IMR-90 (cell line): Measurements from ENCODE around the gene GCLC. TPM values are rescaled to one million over a fixed set of nuclear protein-coding genes. Genes with fewer than 3 reads are reported as not detected.

Experiments used
- ATAC-seq: fragments of 200-7000 bp; cut with Tn5 transposase; 2 replicates; pipeline ENCODE4 v1.9.1; 2020; ENCODE audit warnings: low read depth, mild to moderate bottlenecking, moderate library complexity
- BruUV-seq: library from RNA; stranded (reverse); fragments of 400-500 nt; replicated peaks from 2 replicates; lab custom pipeline; 2021; lab: Mats Ljungman, UMichigan
- CTCF ChIA-PET: fragments of 300-600 bp; formaldehyde crosslinking; extraction: SDS; loops from one replicate; lab custom pipeline; 2021; ENCODE audit warnings: antibody characterized with exemption; lab: Yijun Ruan, JAX
- POLR2A ChIA-PET: fragments of 300-600 bp; sonication (Branson Sonifier 250); formaldehyde crosslinking; loops from one replicate; lab custom pipeline; 2022; ENCODE audit warnings: antibody characterized with exemption; ENCODE audit not compliant: unreplicated experiment; lab: Charles Lee
- DNase-seq: peaks from one replicate; pipeline ENCODE4 v3.0.0; 2013
- H2AFZ ChIP-seq: replicated peaks from 2 replicates; pipeline ENCODE3; 2013; ENCODE audit warnings: low read length, mild to moderate bottlenecking; ENCODE audit not compliant: poor library complexity
- H2AK5ac ChIP-seq: 2 replicates; pipeline ENCODE4 v1.6.1; 2013; ENCODE audit warnings: low read depth, low read length, inconsistent platforms
- H2AK9ac ChIP-seq: replicated peaks from 2 replicates; pipeline ENCODE3; 2013; ENCODE audit warnings: mild to moderate bottlenecking, low read depth, low read length, moderate library complexity; ENCODE audit not compliant: poor library complexity
- H2BK120ac ChIP-seq: 2 replicates; pipeline ENCODE4 v1.6.1; 2013; ENCODE audit warnings: low read depth, low read length, inconsistent platforms
- H2BK15ac ChIP-seq: 3 replicates; pipeline ENCODE4 v1.6.1; 2013; ENCODE audit warnings: low read depth, low read length, inconsistent platforms
- H2BK20ac ChIP-seq: 2 replicates; pipeline ENCODE4 v1.6.1; 2013; ENCODE audit warnings: low read depth, mild to moderate bottlenecking, inconsistent platforms, low read length, moderate library complexity
- H2BK5ac ChIP-seq: 2 replicates; pipeline ENCODE4 v1.6.1; 2013; ENCODE audit warnings: mild to moderate bottlenecking, low read depth, low read length, inconsistent platforms; ENCODE audit not compliant: poor library complexity, severe bottlenecking
- H3K14ac ChIP-seq: replicated peaks from 2 replicates; pipeline ENCODE4 v1.6.1; 2013; ENCODE audit warnings: low read depth, low read length, inconsistent platforms
- H3K18ac ChIP-seq: 2 replicates; pipeline ENCODE4 v1.6.1; 2013; ENCODE audit warnings: low read depth, low read length, control low read depth
- H3K23ac ChIP-seq: 2 replicates; pipeline ENCODE4 v1.6.1; 2013; ENCODE audit warnings: low read depth, low read length, inconsistent platforms
- H3K27ac ChIP-seq: 2 replicates; pipeline ENCODE4 v1.5.1; 2013; ENCODE audit warnings: mild to moderate bottlenecking, control low read depth, low read length; ENCODE audit not compliant: insufficient read depth
- H3K27me3 ChIP-seq: 2 replicates; pipeline ENCODE4 v1.6.1; 2013; ENCODE audit warnings: low read length; ENCODE audit not compliant: control insufficient read depth, insufficient read depth
- H3K36me3 ChIP-seq: 2 replicates; pipeline ENCODE4 v1.6.1; 2013; ENCODE audit warnings: low read length, mixed read lengths; ENCODE audit not compliant: control insufficient read depth, insufficient read depth
- H3K4ac ChIP-seq: 2 replicates; pipeline ENCODE4 v1.6.1; 2013; ENCODE audit warnings: low read depth, low read length, inconsistent platforms
- H3K4me1 ChIP-seq: 2 replicates; pipeline ENCODE4 v1.6.1; 2013; ENCODE audit warnings: low read length, mixed read lengths; ENCODE audit not compliant: control insufficient read depth, insufficient read depth
- H3K4me2 ChIP-seq: 2 replicates; pipeline ENCODE4 v1.6.1; 2013; ENCODE audit warnings: low read depth, mild to moderate bottlenecking, control low read depth, low read length, moderate library complexity
- H3K4me3 ChIP-seq: 2 replicates; pipeline ENCODE4 v1.5.1; 2013; ENCODE audit warnings: low read depth, mild to moderate bottlenecking, control low read depth, low read length, moderate library complexity; ENCODE audit not compliant: insufficient read depth
- H3K56ac ChIP-seq: 2 replicates; pipeline ENCODE4 v1.6.1; 2013; ENCODE audit warnings: low read length, inconsistent platforms; ENCODE audit not compliant: insufficient read depth; ENCODE audit errors: extremely low read depth
- H3K79me1 ChIP-seq, 2 experiments: 2 replicates each; pipeline ENCODE4 v1.6.1; 2013; ENCODE audit warnings: low read length in 2 of 2, inconsistent platforms in 1 of 2, low read depth in 1 of 2
- H3K9ac ChIP-seq: 2 replicates; pipeline ENCODE4 v1.6.1; 2013; ENCODE audit warnings: low read depth, low read length, control low read depth
- H3K9me1 ChIP-seq: 2 replicates; pipeline ENCODE4 v1.6.1; 2013; ENCODE audit warnings: low read length, inconsistent platforms; ENCODE audit not compliant: insufficient read depth
- H3K9me3 ChIP-seq: 2 replicates; pipeline ENCODE4 v1.6.1; 2013; ENCODE audit warnings: low read length; ENCODE audit not compliant: control insufficient read depth, insufficient read depth
- H4K20me1 ChIP-seq: 2 replicates; pipeline ENCODE4 v1.6.1; 2013; ENCODE audit warnings: low read length, inconsistent platforms; ENCODE audit not compliant: insufficient read depth
- H4K5ac ChIP-seq: 2 replicates; pipeline ENCODE4 v1.6.1; 2013; ENCODE audit warnings: mild to moderate bottlenecking, low read depth, low read length, control low read depth
- H4K8ac ChIP-seq, 2 experiments: 2 replicates each; pipeline ENCODE4 v1.6.1; 2013; ENCODE audit warnings: low read depth in 2 of 2, low read length in 2 of 2, control low read depth in 1 of 2, inconsistent platforms in 1 of 2
- H4K91ac ChIP-seq: 2 replicates; pipeline ENCODE4 v1.6.1; 2013; ENCODE audit warnings: low read depth, low read length, inconsistent platforms; ENCODE audit not compliant: insufficient read depth
- CEBPB ChIP-seq: IDR thresholded peaks from 2 replicates; pipeline ENCODE4 v1.6.1; 2012; ENCODE audit warnings: low read depth, low read length, improper control_type of control experiment
- CHD1 ChIP-seq: IDR thresholded peaks from 2 replicates; pipeline ENCODE4 v1.6.1; 2012; ENCODE audit warnings: low read depth, low read length, improper control_type of control experiment
- CTCF ChIP-seq: conservative IDR thresholded peaks from 2 replicates; pipeline ENCODE4 v1.5.1; 2012; ENCODE audit warnings: mild to moderate bottlenecking, low read depth, low read length, improper control_type of control experiment
- ELK1 ChIP-seq: fragments of 150-350 bp; IDR thresholded peaks from 2 replicates; pipeline ENCODE4 v1.6.1; 2016; ENCODE audit warnings: low read depth, mild to moderate bottlenecking, low read length, moderate library complexity, borderline replicate concordance
- MAFK ChIP-seq: IDR thresholded peaks from 2 replicates; pipeline ENCODE4 v1.6.1; 2012; ENCODE audit warnings: low read depth, low read length, improper control_type of control experiment
- MAZ ChIP-seq: IDR thresholded peaks from 2 replicates; pipeline ENCODE4 v1.6.1; 2012; ENCODE audit warnings: low read depth, mild to moderate bottlenecking, low read length, improper control_type of control experiment, moderate library complexity, borderline replicate concordance
- MXI1 ChIP-seq: IDR thresholded peaks from 2 replicates; pipeline ENCODE4 v1.6.1; 2012; ENCODE audit warnings: low read depth, mild to moderate bottlenecking, low read length, moderate library complexity, borderline replicate concordance
- NFE2L2 ChIP-seq: fragments of 150-350 bp; IDR thresholded peaks from 2 replicates; pipeline ENCODE4 v1.6.1; 2016; ENCODE audit warnings: low read depth, mild to moderate bottlenecking, low read length
- POLR2A ChIP-seq: IDR thresholded peaks from 2 replicates; pipeline ENCODE4 v1.6.1; 2012; ENCODE audit warnings: mild to moderate bottlenecking, low read depth, low read length
- RAD21 ChIP-seq: IDR thresholded peaks from 2 replicates; pipeline ENCODE4 v1.6.1; 2012; ENCODE audit warnings: low read length, improper control_type of control experiment
- RCOR1 ChIP-seq: IDR thresholded peaks from 2 replicates; pipeline ENCODE4 v1.6.1; 2012; ENCODE audit warnings: mild to moderate bottlenecking, low read length, improper control_type of control experiment; ENCODE audit not compliant: insufficient replicate concordance
- SMC3 ChIP-seq: fragments of 150-350 bp; IDR thresholded peaks from 2 replicates; pipeline ENCODE4 v1.6.1; 2016; ENCODE audit warnings: low read depth, mild to moderate bottlenecking, antibody characterized with exemption, low read length, moderate library complexity
- WGBS, 2 experiments: methylation state at CpG; one replicate each; pipeline versions ENCODE4 v1.1.5 to v1.1.7; 2013; ENCODE audit warnings: missing lambda C conversion rate in 2 of 2; ENCODE audit not compliant: insufficient read length in 1 of 2; ENCODE audit errors: extremely low coverage in 2 of 2; 5-methylcytosine and 5-hydroxymethylcytosine counted together
- dilution Hi-C: fragments of 300-500 bp; cut with HindIII; formaldehyde crosslinking; loops from one replicate; pipeline ENCODE4 v1.14.3; 2018; ENCODE audit warnings: low sequenced_read_pairs; ENCODE audit not compliant: unreplicated experiment
- in situ Hi-C: fragments of 300-500 bp; cut with MboI; formaldehyde crosslinking; loops from 3 replicates; pipeline ENCODE4 v1.14.3; 2019; ENCODE audit warnings: low sequenced_read_pairs, inconsistent platforms, mixed read lengths
- intact Hi-C: fragments of 100-400 bp; cut with micrococcal nuclease; formaldehyde crosslinking; loops from 2 replicates; pipeline ENCODE4 v1.10.0; 2022
- polyA plus RNA-seq, 3 experiments: library from polyadenylated mRNA; depleted of rRNA; stranded (reverse); fragments of >200 nt; gene quantifications; 2 replicates each; pipeline ENCODE4 v1.2.3, GENCODE V29; 2012; ENCODE audit warnings: low replicate concordance in 1 of 3
- total RNA-seq: library from RNA; depleted of rRNA; stranded (reverse); fragments of >200 nt; gene quantifications from 2 replicates; pipeline ENCODE4 v1.2.3, GENCODE V29; 2012
- TF ChIP-seq, protein P1 (sequence below): fragments of 150-350 bp; IDR thresholded peaks from 2 replicates; pipeline ENCODE4 v1.6.1; 2017; ENCODE audit warnings: mild to moderate bottlenecking, antibody characterized with exemption, low read length, low read depth

Gene GCLC
- total and polyA plus RNA-seq, 2 of the 4 experiments (the other 2 are of a cell fraction): 14.2 to 24.2 TPM

DNA sequence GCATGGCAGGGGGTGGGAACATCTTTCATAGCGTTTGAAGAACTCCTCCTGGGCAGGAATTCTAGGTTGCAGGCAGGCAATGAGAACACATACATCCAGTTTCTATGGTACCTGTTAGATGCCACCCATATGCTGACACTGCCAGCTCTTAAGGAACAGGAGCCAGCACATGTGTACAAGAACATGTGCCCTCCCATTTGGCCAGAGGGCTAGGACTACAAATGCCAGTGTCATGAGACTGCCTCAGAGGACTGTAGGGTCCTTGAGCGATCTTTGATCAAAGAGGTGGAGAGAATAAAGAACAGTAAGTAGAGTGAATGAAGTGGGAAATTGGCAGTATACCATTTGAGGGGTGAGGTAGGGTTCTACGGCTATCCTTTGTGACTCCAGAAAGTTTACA is 45.8 kb downstream of the GCLC start:
- ATAC-seq (no peak), DNase-seq (no peak)
- peak overlapping the region; percentile 90 for H2BK5ac ChIP-seq
- no peak overlapping the region for H3K9ac ChIP-seq
- BruUV-seq: no TSS peak
- H3K9me1 ChIP-seq: peaks cover 15% of the 10 kb centered on the region
- H2AFZ ChIP-seq: no peak overlapping the region
- H3K14ac ChIP-seq: peak overlapping the region; percentile 30; the same call in 1 of the 2 replicates
- peak overlapping the region; percentile 58 for H3K4ac ChIP-seq
- intact Hi-C loops: no loop called here
- H4K8ac ChIP-seq: peak overlapping the region; percentile 14 to 49; a peak in 1 of 4 replicates
- no peak overlapping the region for H3K4me2 ChIP-seq
- H3K27ac ChIP-seq: peak overlapping the region; percentile 4; the same call in 1 of the 2 replicates
- peaks cover 0 to 3% of the 10 kb centered on the region in 2 experiments; a peak in 1 of 4 replicates for H3K79me1 ChIP-seq
- peak overlapping the region; percentile 46; the same call in 1 of the 3 replicates for H2BK15ac ChIP-seq
- H4K5ac ChIP-seq: peak overlapping the region; percentile 49; the same call in 1 of the 2 replicates
- no peak overlapping the region for H3K56ac ChIP-seq
- peak overlapping the region; percentile 50; the same call in 1 of the 2 replicates for H4K91ac ChIP-seq
- peaks cover 23% of the 10 kb centered on the region for H3K4me1 ChIP-seq
- H2AK9ac ChIP-seq: no peak overlapping the region
- no peak overlapping the region for H3K4me3 ChIP-seq
- peak overlapping the region; percentile 51 for H3K18ac ChIP-seq
- H2BK120ac ChIP-seq: peak overlapping the region; percentile 29; the same call in 1 of the 2 replicates
- peak overlapping the region; percentile 36; the same call in 1 of the 2 replicates for H2AK5ac ChIP-seq
- H3K36me3 ChIP-seq: peaks cover 22% of the 10 kb centered on the region
- ChIA-PET CTCF (interaction anchor here (1.0 kb wide), 1 partner anchor 226 kb away, joined by 3 read pairs; no protein-coding TSS in a partner anchor), POLR2A (no interaction called here)
- TF ChIP-seq POLR2A (no peak), NFE2L2 (no peak), ELK1 (no peak), CHD1 (no peak), SMC3 (no peak), RAD21 (no peak), RCOR1 (no peak), MXI1 (no peak), CEBPB (no peak), CTCF (no peak), MAZ (no peak), MAFK (no peak)
- TF ChIP-seq, protein P1, sequence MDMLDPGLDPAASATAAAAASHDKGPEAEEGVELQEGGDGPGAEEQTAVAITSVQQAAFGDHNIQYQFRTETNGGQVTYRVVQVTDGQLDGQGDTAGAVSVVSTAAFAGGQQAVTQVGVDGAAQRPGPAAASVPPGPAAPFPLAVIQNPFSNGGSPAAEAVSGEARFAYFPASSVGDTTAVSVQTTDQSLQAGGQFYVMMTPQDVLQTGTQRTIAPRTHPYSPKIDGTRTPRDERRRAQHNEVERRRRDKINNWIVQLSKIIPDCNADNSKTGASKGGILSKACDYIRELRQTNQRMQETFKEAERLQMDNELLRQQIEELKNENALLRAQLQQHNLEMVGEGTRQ: no peak
- no peaks in the 10 kb centered on the region for H4K20me1 ChIP-seq
- dilution Hi-C loops: no loop called here
- in situ Hi-C loops: loop anchor here (5.0 kb wide), 3 partner anchors 48 to 223 kb away; partner anchors contain the start of gene GCLC
- H3K27me3 ChIP-seq: no peaks in the 10 kb centered on the region
- peak overlapping the region; percentile 51 for H2BK20ac ChIP-seq
- WGBS, 2 experiments: no CpG with 5 or more reads among the region's 3 CpGs
- no peaks in the 10 kb centered on the region for H3K9me3 ChIP-seq
- peak overlapping the region; percentile 61 for H3K23ac ChIP-seq
